OCI-LY1 (cell line): ENCODE data around the gene FAM124A.

ENCODE experiments used
- H2AFZ ChIP-seq: fragments of 200-600 bp; sonication (generic), shearing (Covaris generic); 2 replicates; pipeline ENCODE4 v1.6.0; 2014; ENCODE audit warnings: antibody characterized with exemption, mild to moderate bottlenecking, low read length
- H3F3A ChIP-seq: fragments of 200-600 bp; sonication (generic), shearing (Covaris generic); 2 replicates; pipeline ENCODE4 v1.6.0; 2014; ENCODE audit warnings: mild to moderate bottlenecking, antibody characterized with exemption, low read length, moderate library complexity; ENCODE audit not compliant: insufficient read depth
- H3K27ac ChIP-seq: fragments of 200-600 bp; sonication (generic); 2 replicates; pipeline ENCODE4 v1.5.1; 2014; ENCODE audit warnings: low read length, mixed run types, mild to moderate bottlenecking, low read depth; ENCODE audit not compliant: poor library complexity, severe bottlenecking
- H3K27me3 ChIP-seq: fragments of 200-600 bp; sonication (generic); 2 replicates; pipeline ENCODE4 v1.6.0; 2014; ENCODE audit warnings: antibody characterized with exemption, mild to moderate bottlenecking, low read length, moderate library complexity; ENCODE audit not compliant: insufficient read depth
- H3K36me3 ChIP-seq: fragments of 200-600 bp; sonication (generic); 2 replicates; pipeline ENCODE4 v1.6.1; 2014; ENCODE audit warnings: mild to moderate bottlenecking, antibody characterized with exemption, low read length, moderate library complexity, mixed read lengths; ENCODE audit not compliant: insufficient read depth
- H3K4me1 ChIP-seq: fragments of 200-600 bp; sonication (generic); 2 replicates; pipeline ENCODE4 v1.5.1; 2014; ENCODE audit warnings: mild to moderate bottlenecking, low read length, moderate library complexity; ENCODE audit not compliant: insufficient read depth, severe bottlenecking
- H3K4me2 ChIP-seq: fragments of 200-600 bp; sonication (generic), shearing (Covaris generic); 2 replicates; pipeline ENCODE4 v1.6.1; 2014; ENCODE audit warnings: low read length
- H3K4me3 ChIP-seq: fragments of 200-600 bp; sonication (generic); 2 replicates; pipeline ENCODE4 v1.5.1; 2014; ENCODE audit warnings: low read length, low read depth, mild to moderate bottlenecking, mixed read lengths; ENCODE audit not compliant: poor library complexity, severe bottlenecking
- H3K79me2 ChIP-seq: fragments of 200-600 bp; shearing (Covaris generic); 2 replicates; pipeline ENCODE4 v1.6.1; 2016; ENCODE audit warnings: mixed run types, low read length, mixed read lengths; ENCODE audit not compliant: insufficient read depth
- H3K9ac ChIP-seq: fragments of 200-600 bp; sonication (generic), shearing (Covaris generic); 2 replicates; pipeline ENCODE4 v1.6.1; 2014; ENCODE audit warnings: mild to moderate bottlenecking, low read length, mixed read lengths
- H3K9me2 ChIP-seq: fragments of 200-600 bp; sonication (generic), shearing (Covaris generic); 2 replicates; pipeline ENCODE4 v1.6.1; 2014; ENCODE audit warnings: low read depth, mild to moderate bottlenecking, low read length, mixed read lengths
- H3K9me3 ChIP-seq: fragments of 200-600 bp; shearing (Covaris generic); 2 replicates; pipeline ENCODE4 v1.6.1; 2014; ENCODE audit warnings: low read length, mixed read lengths
- H4K20me1 ChIP-seq: fragments of 200-600 bp; sonication (generic), shearing (Covaris generic); 2 replicates; pipeline ENCODE4 v1.6.0; 2016; ENCODE audit warnings: mild to moderate bottlenecking, low read length; ENCODE audit not compliant: insufficient read depth
- EZH2 ChIP-seq: fragments of 200-600 bp; sonication (generic), shearing (Covaris generic); IDR thresholded peaks from 2 replicates; pipeline ENCODE4 v1.8.0; 2017; ENCODE audit warnings: borderline replicate concordance, mixed run types, mild to moderate bottlenecking, antibody characterized with exemption, low read length, moderate library complexity, mixed read lengths
- TF ChIP-seq, protein P1 (sequence below): fragments of 200-600 bp; sonication (generic), shearing (Covaris generic); IDR thresholded peaks from 2 replicates; pipeline ENCODE4 v1.5.1; 2017; ENCODE audit warnings: mild to moderate bottlenecking, antibody characterized with exemption, low read length, moderate library complexity, mixed read lengths

The FAM124A gene

DNA sequence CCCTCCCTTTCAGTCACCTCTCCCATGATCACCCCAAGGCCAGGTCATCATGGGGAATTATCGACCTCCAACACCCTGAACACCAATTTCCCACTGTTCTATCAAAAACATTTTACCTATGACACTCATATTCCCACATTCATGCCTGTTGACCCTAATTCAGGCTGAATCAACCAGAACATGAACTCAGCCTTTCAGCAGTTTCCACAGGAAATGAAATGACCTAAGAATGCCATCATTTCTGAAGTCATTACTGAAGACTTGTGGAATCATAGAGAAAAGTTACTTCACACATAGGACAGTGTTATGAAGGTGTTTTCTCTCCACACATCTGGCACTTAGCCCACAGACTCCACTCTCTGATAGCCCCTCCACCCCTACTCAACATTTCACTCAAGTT is 29.9 kb upstream of the FAM124A start:
- Histone ChIP-seq H3K9me2 (no peaks in the 10 kb centered on the region), H3K4me2 (no peak overlapping the region), H2AFZ (no peak overlapping the region), H3K27me3 (no peaks in the 10 kb centered on the region; the same call in 1 of the 2 replicates), H3K36me3 (no peaks in the 10 kb centered on the region), H4K20me1 (no peaks in the 10 kb centered on the region), H3K79me2 (no peaks in the 10 kb centered on the region), H3K9ac (no peak overlapping the region), H3K27ac (no peak overlapping the region), H3K4me1 (no peaks in the 10 kb centered on the region), H3F3A (no peaks in the 10 kb centered on the region), H3K4me3 (no peak overlapping the region), H3K9me3 (peaks cover 5% of the 10 kb centered on the region; the same call in 1 of the 2 replicates)
- no peak for TF ChIP-seq EZH2
- TF ChIP-seq, protein P1, sequence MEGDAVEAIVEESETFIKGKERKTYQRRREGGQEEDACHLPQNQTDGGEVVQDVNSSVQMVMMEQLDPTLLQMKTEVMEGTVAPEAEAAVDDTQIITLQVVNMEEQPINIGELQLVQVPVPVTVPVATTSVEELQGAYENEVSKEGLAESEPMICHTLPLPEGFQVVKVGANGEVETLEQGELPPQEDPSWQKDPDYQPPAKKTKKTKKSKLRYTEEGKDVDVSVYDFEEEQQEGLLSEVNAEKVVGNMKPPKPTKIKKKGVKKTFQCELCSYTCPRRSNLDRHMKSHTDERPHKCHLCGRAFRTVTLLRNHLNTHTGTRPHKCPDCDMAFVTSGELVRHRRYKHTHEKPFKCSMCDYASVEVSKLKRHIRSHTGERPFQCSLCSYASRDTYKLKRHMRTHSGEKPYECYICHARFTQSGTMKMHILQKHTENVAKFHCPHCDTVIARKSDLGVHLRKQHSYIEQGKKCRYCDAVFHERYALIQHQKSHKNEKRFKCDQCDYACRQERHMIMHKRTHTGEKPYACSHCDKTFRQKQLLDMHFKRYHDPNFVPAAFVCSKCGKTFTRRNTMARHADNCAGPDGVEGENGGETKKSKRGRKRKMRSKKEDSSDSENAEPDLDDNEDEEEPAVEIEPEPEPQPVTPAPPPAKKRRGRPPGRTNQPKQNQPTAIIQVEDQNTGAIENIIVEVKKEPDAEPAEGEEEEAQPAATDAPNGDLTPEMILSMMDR = no peak

DNA sequence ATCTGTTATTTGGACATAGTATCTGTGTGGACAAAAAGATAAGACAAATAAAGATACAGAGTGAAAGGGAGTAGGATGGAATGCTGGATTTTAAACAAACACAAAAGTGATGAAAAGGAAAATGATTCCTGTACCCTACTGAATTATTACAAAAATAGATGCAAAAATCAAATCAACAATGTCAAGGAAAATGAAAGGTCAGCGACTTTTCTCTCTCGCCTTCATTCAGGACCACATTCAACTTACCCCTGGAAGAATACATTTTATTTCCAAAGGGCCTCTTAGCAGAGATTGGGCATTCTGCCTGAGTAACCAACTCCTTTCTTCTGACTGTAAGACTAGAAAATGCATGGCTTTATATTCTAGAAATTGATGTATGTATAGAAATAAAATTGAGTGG is 28.8 kb upstream of the FAM124A start:
- TF ChIP-seq, protein P1 = no peak
- TF ChIP-seq EZH2 = no peak
- Histone ChIP-seq H3K4me3 (no peak overlapping the region), H3K9me2 (no peaks in the 10 kb centered on the region), H3K27me3 (no peaks in the 10 kb centered on the region; the same call in 1 of the 2 replicates), H3K36me3 (no peaks in the 10 kb centered on the region), H2AFZ (no peak overlapping the region), H3K9me3 (peaks cover 8% of the 10 kb centered on the region; the same call in 1 of the 2 replicates), H3K4me2 (no peak overlapping the region), H3K4me1 (no peaks in the 10 kb centered on the region), H3K9ac (no peak overlapping the region), H4K20me1 (no peaks in the 10 kb centered on the region), H3K27ac (no peak overlapping the region), H3F3A (no peaks in the 10 kb centered on the region), H3K79me2 (no peaks in the 10 kb centered on the region)

DNA sequence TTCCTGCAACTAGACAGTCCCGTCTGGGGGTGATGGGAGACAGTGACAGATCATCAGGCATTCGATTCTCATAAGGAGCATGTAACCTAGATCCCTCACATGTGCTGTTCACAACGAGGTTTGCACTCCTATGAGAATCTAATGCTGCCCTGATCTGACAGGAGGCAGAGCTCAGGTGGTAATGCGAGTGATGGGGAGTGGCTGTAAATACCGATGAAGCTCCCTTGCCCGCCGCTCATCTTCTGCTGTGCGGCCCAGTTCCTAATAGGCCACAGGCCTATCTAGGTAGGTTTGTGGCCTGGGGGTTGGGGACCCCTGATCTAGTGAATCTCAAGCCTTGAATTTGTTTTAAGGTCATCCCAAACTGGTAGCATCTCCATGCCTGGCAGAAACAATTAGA is 27.3 kb upstream of the FAM124A start:
- Histone ChIP-seq H4K20me1 (no peaks in the 10 kb centered on the region), H3K4me2 (no peak overlapping the region), H3K27ac (no peak overlapping the region), H3K9me3 (peaks cover 11% of the 10 kb centered on the region; the same call in 1 of the 2 replicates), H3K27me3 (no peaks in the 10 kb centered on the region; the same call in 1 of the 2 replicates), H3K4me1 (no peaks in the 10 kb centered on the region), H3K9me2 (no peaks in the 10 kb centered on the region), H2AFZ (no peak overlapping the region), H3F3A (no peaks in the 10 kb centered on the region), H3K9ac (no peak overlapping the region), H3K4me3 (no peak overlapping the region), H3K79me2 (no peaks in the 10 kb centered on the region), H3K36me3 (no peaks in the 10 kb centered on the region)
- TF ChIP-seq, protein P1 = no peak
- no peak for TF ChIP-seq EZH2
